T-cell (primary cell): Measurements from ENCODE around the gene TRPM3. TPM values are rescaled to one million over a fixed set of nuclear protein-coding genes. Genes with fewer than 3 reads are reported as not detected.

Source experiments
- ATAC-seq, 4 experiments: fragments of 200-7000 bp in 3 of 4; fragments of 150-1000 bp in 1 of 4; cut with Tn5 transposase; replicated peaks in 1 of 4; 1 replicate in 3 of 4; 2 replicates in 1 of 4; pipeline ENCODE4 v1.10.0; 2021; ENCODE audit warnings: moderate library complexity in 3 of 4, mild to moderate bottlenecking in 2 of 4, moderate number of reproducible peaks in 1 of 4
- CTCF ChIA-PET, 2 donors: fragments of 300-600 bp; sonication (Branson Sonifier 250); formaldehyde crosslinking; loops; one replicate each; lab custom pipeline; 2022; ENCODE audit warnings: antibody characterized with exemption in 2 of 2; lab: Charles Lee
- POLR2A ChIA-PET, 2 donors: fragments of 300-600 bp; sonication (Branson Sonifier 250); formaldehyde crosslinking; loops; one replicate each; lab custom pipeline; 2022; ENCODE audit warnings: antibody characterized with exemption in 2 of 2; lab: Charles Lee
- DNase-seq, 35 experiments: peaks; one replicate each; pipeline versions ENCODE4 v3.0.0 to v3.0.0-alpha.2; 2013 to 2023
- H3K27ac ChIP-seq: one replicate; pipeline ENCODE4 v1.5.1; 2013; ENCODE audit warnings: low read length
- H3K27me3 ChIP-seq, 2 experiments: replicated peaks in 1 of 2; 1 replicate in 1 of 2; 2 replicates in 1 of 2; pipeline versions ENCODE4 v1.6.1 to v1.7.0; 2013; ENCODE audit warnings: low read length in 1 of 2, mixed read lengths in 1 of 2; ENCODE audit not compliant: control insufficient read depth in 2 of 2, insufficient read depth in 2 of 2; ENCODE audit errors: extremely low read depth in 1 of 2
- H3K36me3 ChIP-seq, 2 donors: 1 replicate in 1 of 2; 2 replicates in 1 of 2; pipeline versions ENCODE4 v1.6.1 to v1.7.0; 2013; ENCODE audit warnings: low read length in 1 of 2; ENCODE audit not compliant: control insufficient read depth in 2 of 2, insufficient read depth in 1 of 2; ENCODE audit errors: extremely low read depth in 1 of 2
- H3K4me1 ChIP-seq, 2 experiments: 1 replicate in 1 of 2; 2 replicates in 1 of 2; pipeline versions ENCODE4 v1.6.1 to v1.7.0; 2013; ENCODE audit warnings: low read length in 2 of 2, mixed read lengths in 1 of 2; ENCODE audit not compliant: insufficient read depth in 2 of 2, control insufficient read depth in 1 of 2; ENCODE audit errors: extremely low read depth in 1 of 2
- H3K4me3 ChIP-seq, 2 donors: 1 replicate in 1 of 2; 2 replicates in 1 of 2; pipeline versions ENCODE4 v1.5.1 to v1.7.0; 2013; ENCODE audit warnings: mild to moderate bottlenecking in 2 of 2, low read length in 1 of 2, moderate library complexity in 1 of 2; ENCODE audit not compliant: control insufficient read depth in 1 of 2; ENCODE audit errors: extremely low read depth in 1 of 2
- H3K9me3 ChIP-seq: 2 replicates; pipeline ENCODE4 v1.7.0; 2013
- H3K27ac Mint-ChIP-seq, 2 donors: one replicate each; pipeline ENCODE4 v1.8.0; 2020 to 2021; ENCODE audit warnings: mild to moderate bottlenecking in 2 of 2, mixed read lengths in 2 of 2
- H3K27me3 Mint-ChIP-seq, 2 donors: one replicate each; pipeline ENCODE4 v1.8.0; 2021 to 2022; ENCODE audit warnings: mixed read lengths in 2 of 2
- H3K36me3 Mint-ChIP-seq: one replicate; pipeline ENCODE4 v1.8.0; 2021; ENCODE audit warnings: mixed read lengths
- H3K4me1 Mint-ChIP-seq, 3 donors: one replicate each; pipeline ENCODE4 v1.8.0; 2020 to 2022; ENCODE audit warnings: mixed read lengths in 3 of 3, mild to moderate bottlenecking in 1 of 3
- H3K4me3 Mint-ChIP-seq, 3 donors: one replicate each; pipeline ENCODE4 v1.8.0; 2020 to 2022; ENCODE audit warnings: mild to moderate bottlenecking in 3 of 3, mixed read lengths in 3 of 3, moderate library complexity in 3 of 3
- H3K9me3 Mint-ChIP-seq, 3 donors: one replicate each; pipeline ENCODE4 v1.8.0; 2020 to 2022; ENCODE audit warnings: mixed read lengths in 3 of 3
- WGBS: methylation state at CpG from one replicate; pipeline ENCODE4 v1.1.5; 2013; ENCODE audit warnings: missing lambda C conversion rate; ENCODE audit not compliant: insufficient coverage; 5-methylcytosine and 5-hydroxymethylcytosine counted together
- total RNA-seq, 35 experiments: library from RNA in 6 of 35; stranded (reverse) in 6 of 35; fragments of 120-200 nt in 1 of 35; gene quantifications; one replicate each; pipeline versions ENCODE4 v1.2.1 to v1.2.4 and lab custom pipeline; 2013 to 2026

TRPM3 gene
- total RNA-seq, 5 donors from 2014 or later (not counting 1 experiment from before 2014, with no cell fraction given): not detected

DNA sequence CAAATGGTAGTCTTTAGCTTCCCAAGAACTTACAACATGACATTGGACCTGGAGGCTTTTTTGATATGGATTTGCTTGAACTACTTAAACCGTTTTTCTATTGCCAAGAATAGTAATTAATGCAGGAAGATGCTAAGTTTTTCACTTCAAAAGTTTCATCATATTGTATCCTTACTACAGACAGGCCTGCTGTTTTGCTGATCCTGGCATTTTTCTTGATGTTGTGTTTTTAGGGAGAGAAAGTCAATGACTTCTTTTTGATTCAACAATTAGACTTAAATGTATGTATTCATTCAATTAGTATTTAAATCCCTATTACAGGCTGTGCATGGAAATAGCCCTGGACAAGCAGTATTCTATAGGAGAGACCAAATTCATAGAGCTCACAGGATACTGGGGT, 172.7 kb downstream of the TRPM3 start:
- Histone ChIP-seq H3K36me3 (no peaks in the 10 kb centered on the region), H3K27ac (no peak overlapping the region), H3K4me1 (no peaks in the 10 kb centered on the region), H3K9me3 (no peaks in the 10 kb centered on the region), H3K27me3 (no peaks in the 10 kb centered on the region), H3K4me3 (no peak overlapping the region)
- H3K9me3 Mint-ChIP-seq: no peaks in the 10 kb centered on the region
- DNase-seq: no peak
- H3K4me3 Mint-ChIP-seq: no peak overlapping the region
- no peak for ATAC-seq
- POLR2A ChIA-PET: no interaction called here
- H3K27me3 Mint-ChIP-seq: peaks cover 3% of the 10 kb centered on the region in 2 donors
- H3K36me3 Mint-ChIP-seq: no peaks in the 10 kb centered on the region
- CTCF ChIA-PET: interaction anchor here in 1 of 2 donors (0.7 kb wide), 1 partner anchor 47 kb away, joined by 4 read pairs; no protein-coding TSS in a partner anchor
- no CpG with 5 or more reads among the region's 1 CpG for WGBS
- H3K4me1 Mint-ChIP-seq: no peaks in the 10 kb centered on the region
- no peak overlapping the region for H3K27ac Mint-ChIP-seq

DNA sequence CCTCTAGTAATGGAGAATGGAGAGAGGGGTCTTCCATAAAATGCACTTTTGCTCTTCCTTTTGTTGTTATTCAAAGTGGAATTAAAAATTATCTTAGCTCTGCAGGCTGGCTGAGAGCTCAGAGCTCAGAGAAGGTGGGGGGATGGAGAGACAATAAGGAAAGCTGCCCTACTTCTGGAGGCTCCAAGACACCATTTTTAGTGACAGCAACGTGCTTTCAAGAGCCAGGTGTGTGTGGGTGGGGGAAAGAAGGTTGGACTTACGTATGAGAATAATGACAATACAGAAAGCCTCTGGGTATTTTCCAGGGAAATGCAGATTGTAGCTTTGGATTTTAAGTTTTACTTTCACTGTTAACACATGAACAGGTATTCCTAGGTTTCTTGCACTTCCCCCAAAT, 173.9 kb downstream of the TRPM3 start:
- WGBS: no CpG with 5 or more reads among the region's 2 CpGs
- Mint-ChIP-seq H3K9me3 (no peaks in the 10 kb centered on the region), H3K27ac (no peak overlapping the region), H3K4me3 (no peak overlapping the region), H3K4me1 (no peaks in the 10 kb centered on the region), H3K36me3 (no peaks in the 10 kb centered on the region), H3K27me3 (peaks cover 3% of the 10 kb centered on the region in 2 donors)
- no peak for ATAC-seq
- Histone ChIP-seq H3K4me1 (no peaks in the 10 kb centered on the region), H3K27me3 (no peaks in the 10 kb centered on the region), H3K27ac (no peak overlapping the region), H3K36me3 (no peaks in the 10 kb centered on the region), H3K9me3 (no peaks in the 10 kb centered on the region), H3K4me3 (no peak overlapping the region)
- DNase-seq: no peak
- CTCF ChIA-PET: no interaction called here
- POLR2A ChIA-PET: no interaction called here

DNA sequence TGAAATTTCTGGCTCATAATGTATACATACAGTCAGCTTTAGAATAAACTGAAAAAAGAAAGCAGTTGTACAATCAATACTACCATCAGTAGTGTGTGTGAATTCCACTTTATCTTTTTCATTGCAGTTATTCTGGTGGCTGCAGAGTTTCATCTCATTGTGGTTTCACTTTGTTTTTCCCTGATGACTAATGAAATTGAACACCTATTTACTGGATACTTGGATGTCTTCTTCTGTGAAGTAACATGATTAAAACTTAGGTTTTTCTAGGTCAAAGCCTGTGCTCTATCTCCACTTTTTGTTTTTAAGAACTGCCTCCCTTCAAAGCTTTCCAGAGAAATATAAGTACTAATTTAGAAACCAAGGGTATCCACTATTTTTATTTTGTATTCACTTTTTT, 174.3 kb downstream of the TRPM3 start:
- Mint-ChIP-seq H3K9me3 (no peaks in the 10 kb centered on the region), H3K27ac (no peak overlapping the region), H3K4me3 (no peak overlapping the region), H3K36me3 (no peaks in the 10 kb centered on the region), H3K4me1 (no peaks in the 10 kb centered on the region), H3K27me3 (peaks cover 3% of the 10 kb centered on the region in 2 donors)
- ATAC-seq (no peak), DNase-seq (no peak)
- Histone ChIP-seq H3K9me3 (no peaks in the 10 kb centered on the region), H3K36me3 (no peaks in the 10 kb centered on the region), H3K4me3 (no peak overlapping the region), H3K27ac (no peak overlapping the region), H3K4me1 (no peaks in the 10 kb centered on the region), H3K27me3 (no peaks in the 10 kb centered on the region)
- ChIA-PET CTCF (no interaction called here), POLR2A (no interaction called here)

DNA sequence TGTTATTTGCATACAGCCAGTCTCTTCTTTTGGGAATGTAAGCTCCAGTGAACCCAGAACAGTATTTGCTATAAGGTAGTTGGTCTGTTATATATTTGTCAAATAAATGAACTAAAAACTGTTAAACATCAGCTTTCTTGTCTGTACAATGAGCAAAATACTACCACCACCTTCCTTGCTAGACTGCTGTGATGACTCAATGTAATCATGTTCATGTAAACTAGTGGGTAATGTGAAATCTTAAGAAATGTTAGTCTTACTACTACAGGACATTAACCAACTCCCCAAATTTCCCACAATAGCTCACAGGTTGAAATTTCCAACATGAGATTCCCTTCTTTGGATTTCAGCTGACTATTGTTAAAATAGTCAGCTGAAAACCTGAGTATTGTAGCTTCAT, 176.1 kb downstream of the TRPM3 start:
- ChIA-PET POLR2A (no interaction called here), CTCF (no interaction called here)
- Histone ChIP-seq H3K9me3 (no peaks in the 10 kb centered on the region), H3K36me3 (no peaks in the 10 kb centered on the region), H3K27me3 (no peaks in the 10 kb centered on the region), H3K4me1 (no peaks in the 10 kb centered on the region), H3K4me3 (no peak overlapping the region), H3K27ac (no peak overlapping the region)
- H3K36me3 Mint-ChIP-seq: no peaks in the 10 kb centered on the region
- no peaks in the 10 kb centered on the region for H3K9me3 Mint-ChIP-seq
- H3K4me3 Mint-ChIP-seq: no peak overlapping the region
- H3K27me3 Mint-ChIP-seq: peaks cover 3% of the 10 kb centered on the region in 2 donors
- ATAC-seq: no peak
- DNase-seq: no peak
- H3K27ac Mint-ChIP-seq: no peak overlapping the region
- H3K4me1 Mint-ChIP-seq: no peaks in the 10 kb centered on the region

DNA sequence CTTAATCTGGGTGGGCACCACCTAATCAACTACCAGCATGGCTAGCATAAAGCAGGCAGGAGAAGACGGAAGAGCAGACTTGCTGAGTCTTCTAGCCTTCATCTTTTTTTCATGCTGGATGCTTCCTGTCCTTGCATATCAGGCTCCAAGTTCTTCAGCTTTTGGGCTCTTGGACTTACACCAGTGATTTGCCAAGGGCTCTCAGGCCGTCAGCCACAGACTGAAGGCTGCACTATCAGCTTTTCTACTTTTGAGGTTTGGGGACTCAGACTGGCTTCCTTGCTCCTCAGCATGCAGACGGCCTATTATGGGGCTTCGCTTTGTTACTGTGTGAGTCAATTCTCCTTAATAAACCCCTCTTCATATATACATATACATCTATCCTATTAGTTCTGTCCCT, 180.2 kb downstream of the TRPM3 start:
- no peak overlapping the region for H3K4me3 ChIP-seq
- no peak for DNase-seq
- 71% methylated on average over 2 of the region's 4 CpGs for WGBS
- POLR2A ChIA-PET: no interaction called here
- Mint-ChIP-seq H3K4me3 (no peak overlapping the region), H3K27me3 (peaks cover 3 to 4% of the 10 kb centered on the region in 2 donors), H3K36me3 (no peaks in the 10 kb centered on the region), H3K27ac (no peak overlapping the region), H3K4me1 (no peaks in the 10 kb centered on the region), H3K9me3 (no peaks in the 10 kb centered on the region)
- CTCF ChIA-PET: no interaction called here
- ATAC-seq: no peak
- H3K36me3 ChIP-seq: no peaks in the 10 kb centered on the region
- H3K4me1 ChIP-seq: no peaks in the 10 kb centered on the region
- no peaks in the 10 kb centered on the region for H3K9me3 ChIP-seq
- no peaks in the 10 kb centered on the region for H3K27me3 ChIP-seq
- H3K27ac ChIP-seq: no peak overlapping the region

DNA sequence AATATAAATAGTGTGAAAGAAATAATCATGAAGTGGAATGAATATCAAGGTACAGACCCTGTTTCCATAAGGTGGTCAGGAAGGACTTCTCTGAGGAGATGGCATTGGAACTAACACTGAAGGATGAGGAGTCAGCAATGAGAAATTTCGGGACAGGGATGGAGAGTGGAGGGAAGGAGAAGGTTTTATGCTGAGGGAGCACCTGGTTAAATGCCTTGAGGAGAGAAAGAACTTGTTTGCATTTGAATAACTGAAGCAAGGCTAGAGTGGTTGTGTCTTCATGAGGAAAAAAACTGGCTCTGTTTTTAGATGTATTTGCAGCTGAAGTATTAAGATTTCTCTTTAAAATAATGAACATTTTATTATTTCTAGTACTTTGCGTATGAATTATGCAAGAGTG, 180.8 kb downstream of the TRPM3 start:
- H3K4me3 Mint-ChIP-seq: no peak overlapping the region

DNA sequence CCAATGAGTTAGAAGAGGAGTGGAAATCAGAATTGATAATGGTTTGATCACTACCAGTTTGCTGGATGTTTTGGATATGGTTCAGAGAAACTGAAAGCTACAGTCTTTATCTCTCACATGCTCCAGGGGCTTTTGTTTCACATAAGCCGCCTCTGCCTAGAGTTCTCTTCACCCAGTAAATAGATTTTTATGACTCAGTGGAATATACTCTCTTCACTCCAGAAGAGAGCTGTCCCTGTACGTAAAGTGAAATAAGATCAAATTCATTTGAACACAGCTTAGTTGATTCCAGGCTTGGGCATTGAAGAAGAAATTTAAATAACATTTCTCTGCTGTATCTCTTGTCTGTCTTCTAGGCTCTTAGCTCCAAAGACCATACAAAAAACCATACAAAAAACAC, 184.9 kb downstream of the TRPM3 start:
- Histone ChIP-seq H3K9me3 (no peaks in the 10 kb centered on the region), H3K4me1 (no peaks in the 10 kb centered on the region), H3K4me3 (no peak overlapping the region), H3K27ac (no peak overlapping the region), H3K36me3 (no peaks in the 10 kb centered on the region), H3K27me3 (no peaks in the 10 kb centered on the region)
- ATAC-seq: no peak
- ChIA-PET CTCF (no interaction called here), POLR2A (no interaction called here)
- no peaks in the 10 kb centered on the region for H3K9me3 Mint-ChIP-seq
- H3K27ac Mint-ChIP-seq: no peak overlapping the region
- H3K4me1 Mint-ChIP-seq: no peaks in the 10 kb centered on the region
- H3K36me3 Mint-ChIP-seq: no peaks in the 10 kb centered on the region
- no peak for DNase-seq
- peaks cover 1 to 3% of the 10 kb centered on the region in 2 donors for H3K27me3 Mint-ChIP-seq
- H3K4me3 Mint-ChIP-seq: no peak overlapping the region
- no CpG with 5 or more reads among the region's 2 CpGs for WGBS

More for the DNA sequence above, 180.8 kb downstream of the TRPM3 start:
- Histone ChIP-seq H3K4me3 (no peak overlapping the region), H3K36me3 (no peaks in the 10 kb centered on the region), H3K27me3 (no peaks in the 10 kb centered on the region), H3K9me3 (no peaks in the 10 kb centered on the region), H3K4me1 (no peaks in the 10 kb centered on the region), H3K27ac (no peak overlapping the region)
- ATAC-seq: no peak
- CTCF ChIA-PET: no interaction called here
- H3K27me3 Mint-ChIP-seq: peaks cover 2 to 3% of the 10 kb centered on the region in 2 donors
- POLR2A ChIA-PET: no interaction called here
- no peak for DNase-seq
- no peaks in the 10 kb centered on the region for H3K36me3 Mint-ChIP-seq
- no peaks in the 10 kb centered on the region for H3K4me1 Mint-ChIP-seq
- WGBS: 33% methylated on average over 1 of the region's 2 CpGs
- H3K27ac Mint-ChIP-seq: no peak overlapping the region
- no peaks in the 10 kb centered on the region for H3K9me3 Mint-ChIP-seq
